Measurements from ENCODE around the gene LEMD2.

GRCh38 chr6:33822575-33823395 lies 33.9 kb upstream of the LEMD2 start:
- TF ChIP-seq CTCF (IDR thresholded peaks at IDR 0.05): peak; percentile 34; the same call in 1 of the 2 replicates
- TF ChIP-seq CREB1 (CRISPR knock-in tag; IDR thresholded peaks at IDR 0.05): no peak
- no peak for TF ChIP-seq CREM (CRISPR knock-in tag; IDR thresholded peaks at IDR 0.05)
- TF ChIP-seq ESRRA (CRISPR knock-in tag; IDR thresholded peaks at IDR 0.05; ENCODE audit: borderline replicate concordance): no peak
- no peak for TF ChIP-seq ZNF232 (CRISPR knock-in tag; IDR thresholded peaks at IDR 0.05)
- TF ChIP-seq NFATC4 (CRISPR knock-in tag; IDR thresholded peaks at IDR 0.05): no peak
- no peak for TF ChIP-seq ZNF512 (CRISPR knock-in tag; IDR thresholded peaks at IDR 0.05; ENCODE audit: borderline replicate concordance)

Data from WTC11 (cell line).